ENCODE measurements around the gene STUB1. TPM values are rescaled to one million over a fixed set of nuclear protein-coding genes. Genes with fewer than 3 reads are reported as not detected.

The STUB1 gene
- total and polyA plus RNA-seq, 12 donors: 121 to 339 (median 190) TPM

GRCh38 chr16:675884-676564 is 4.2 kb upstream of the STUB1 start:
- no peak for DNase-seq
- intact Hi-C loops (cut with DNase I): no loop called here
- H3K9me3 ChIP-seq (replicated peaks in 1 of 3): no peaks in the 10 kb centered on the region
- H3K27ac ChIP-seq: peak overlapping the region in 1 of 5 donors; percentile 77
- peaks cover 17 to 19% of the 10 kb centered on the region in 2 donors for H3K4me1 ChIP-seq (replicated peaks in 1 of 2)
- H3K4me3 ChIP-seq: peak overlapping the region in 1 of 4 donors; percentile 51
- 19 to 48% (median 32%) methylated on average over 3 to 25 of the region's 25 CpGs for WGBS, 4 donors
- no peaks in the 10 kb centered on the region for H3K27me3 ChIP-seq
- peaks cover 0 to 27% of the 10 kb centered on the region in 2 donors for H3K36me3 ChIP-seq (replicated peaks in 1 of 2)
- TF ChIP-seq POLR2A (IDR thresholded peaks at IDR 0.05): no peak
- TF ChIP-seq, protein P1, sequence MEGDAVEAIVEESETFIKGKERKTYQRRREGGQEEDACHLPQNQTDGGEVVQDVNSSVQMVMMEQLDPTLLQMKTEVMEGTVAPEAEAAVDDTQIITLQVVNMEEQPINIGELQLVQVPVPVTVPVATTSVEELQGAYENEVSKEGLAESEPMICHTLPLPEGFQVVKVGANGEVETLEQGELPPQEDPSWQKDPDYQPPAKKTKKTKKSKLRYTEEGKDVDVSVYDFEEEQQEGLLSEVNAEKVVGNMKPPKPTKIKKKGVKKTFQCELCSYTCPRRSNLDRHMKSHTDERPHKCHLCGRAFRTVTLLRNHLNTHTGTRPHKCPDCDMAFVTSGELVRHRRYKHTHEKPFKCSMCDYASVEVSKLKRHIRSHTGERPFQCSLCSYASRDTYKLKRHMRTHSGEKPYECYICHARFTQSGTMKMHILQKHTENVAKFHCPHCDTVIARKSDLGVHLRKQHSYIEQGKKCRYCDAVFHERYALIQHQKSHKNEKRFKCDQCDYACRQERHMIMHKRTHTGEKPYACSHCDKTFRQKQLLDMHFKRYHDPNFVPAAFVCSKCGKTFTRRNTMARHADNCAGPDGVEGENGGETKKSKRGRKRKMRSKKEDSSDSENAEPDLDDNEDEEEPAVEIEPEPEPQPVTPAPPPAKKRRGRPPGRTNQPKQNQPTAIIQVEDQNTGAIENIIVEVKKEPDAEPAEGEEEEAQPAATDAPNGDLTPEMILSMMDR (IDR thresholded peaks at IDR 0.05): no peak

- no peak overlapping the region for H3K4me3 ChIP-seq
- peaks cover 23 to 24% of the 10 kb centered on the region in 2 donors for H3K4me1 ChIP-seq (replicated peaks in 1 of 2)
- H3K27me3 ChIP-seq: no peaks in the 10 kb centered on the region
- no peak for DNase-seq
- TF ChIP-seq, protein P1 (IDR thresholded peaks at IDR 0.05): no peak
- TF ChIP-seq POLR2A (IDR thresholded peaks at IDR 0.05): no peak
- H3K27ac ChIP-seq: no peak overlapping the region
- WGBS, 4 donors: 89 to 93% (median 91%) methylated on average over 10 to 21 of the region's 21 CpGs
- H3K9me3 ChIP-seq (replicated peaks in 1 of 3): no peaks in the 10 kb centered on the region
- intact Hi-C loops (cut with DNase I): no loop called here
- peaks cover 0 to 25% of the 10 kb centered on the region in 2 donors for H3K36me3 ChIP-seq (replicated peaks in 1 of 2)
These were observed 3.7 kb upstream of the STUB1 start for GRCh38 chr16:676565-676902.

GRCh38 chr16:676913-677312 is 3.3 kb upstream of the STUB1 start:
- intact Hi-C loops (cut with DNase I): no loop called here
- H3K4me3 ChIP-seq: no peak overlapping the region
- H3K27me3 ChIP-seq: no peaks in the 10 kb centered on the region
- peaks cover 0 to 25% of the 10 kb centered on the region in 2 donors for H3K36me3 ChIP-seq (replicated peaks in 1 of 2)
- no peaks in the 10 kb centered on the region for H3K9me3 ChIP-seq (replicated peaks in 1 of 3)
- peaks cover 25 to 26% of the 10 kb centered on the region in 2 donors for H3K4me1 ChIP-seq (replicated peaks in 1 of 2)
- TF ChIP-seq, protein P1 (IDR thresholded peaks at IDR 0.05): no peak
- TF ChIP-seq POLR2A (IDR thresholded peaks at IDR 0.05): no peak
- DNase-seq: no peak
- no peak overlapping the region for H3K27ac ChIP-seq
- WGBS, 4 donors: 70 to 91% (median 77%) methylated on average over 4 to 23 of the region's 23 CpGs

DNA sequence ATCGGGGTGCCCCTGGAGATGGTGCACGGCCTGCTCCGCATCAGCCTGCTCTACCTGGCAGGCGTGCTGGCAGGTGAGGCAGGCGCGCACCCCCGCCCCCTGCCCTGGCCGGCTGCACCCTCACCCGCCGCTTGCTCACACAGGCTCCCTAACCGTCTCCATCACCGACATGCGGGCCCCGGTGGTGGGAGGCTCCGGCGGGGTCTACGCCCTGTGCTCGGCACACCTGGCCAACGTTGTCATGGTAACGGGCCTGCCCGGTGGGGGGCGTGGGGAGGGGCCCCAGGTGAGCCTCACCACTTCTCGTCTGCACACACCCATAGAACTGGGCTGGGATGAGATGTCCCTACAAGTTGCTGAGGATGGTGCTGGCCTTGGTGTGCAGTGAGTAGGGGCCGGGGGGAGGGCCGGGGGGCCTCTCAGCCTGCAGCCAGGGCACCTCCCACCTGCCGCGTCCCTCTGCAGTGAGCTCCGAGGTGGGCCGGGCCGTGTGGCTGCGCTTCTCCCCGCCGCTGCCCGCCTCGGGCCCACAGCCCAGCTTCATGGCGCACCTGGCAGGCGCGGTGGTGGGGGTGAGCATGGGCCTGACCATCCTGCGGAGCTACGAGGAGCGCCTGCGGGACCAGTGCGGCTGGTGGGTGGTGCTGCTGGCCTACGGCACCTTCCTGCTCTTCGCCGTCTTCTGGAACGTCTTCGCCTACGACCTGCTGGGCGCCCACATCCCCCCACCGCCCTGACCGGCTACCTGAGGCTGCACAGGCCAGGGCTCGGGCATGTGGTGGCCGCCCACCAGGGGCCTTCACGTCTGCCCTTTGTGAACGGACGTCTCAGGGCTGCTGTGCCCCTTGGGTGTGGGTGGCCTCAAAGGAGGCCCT is 2.7 kb upstream of the STUB1 start:
- Histone ChIP-seq H3K27me3 (no peaks in the 10 kb centered on the region), H3K9me3 (replicated peaks in 1 of 3) (no peaks in the 10 kb centered on the region), H3K27ac (no peak overlapping the region), H3K4me3 (no peak overlapping the region), H3K4me1 (replicated peaks in 1 of 2) (peaks cover 25 to 33% of the 10 kb centered on the region in 2 donors), H3K36me3 (replicated peaks in 1 of 2) (peaks cover 0 to 25% of the 10 kb centered on the region in 2 donors)
- TF ChIP-seq, protein P1 (IDR thresholded peaks at IDR 0.05): no peak
- no peak for TF ChIP-seq POLR2A (IDR thresholded peaks at IDR 0.05)
- intact Hi-C loops (cut with DNase I): no loop called here
- DNase-seq: no peak
- 64 to 90% (median 76%) methylated on average over 10 to 57 of the region's 57 CpGs for WGBS, 4 donors

All from adrenal gland (tissue), 12 donors.